HEK293 (cell line): ENCODE data around the gene HERC5.

Experiments used
- GFI1B ChIP-seq: fragments of 450-650 bp; formaldehyde crosslinking; IDR thresholded peaks from 2 replicates; pipeline ENCODE4 v1.5.1; 2016; ENCODE audit warnings: missing biosample characterization, missing genetic modification characterization
- GLI2 ChIP-seq: fragments of 450-650 bp; formaldehyde crosslinking; IDR thresholded peaks from 2 replicates; pipeline ENCODE4; 2017; ENCODE audit warnings: missing biosample characterization, missing genetic modification characterization, low read depth, borderline replicate concordance
- GLIS1 ChIP-seq: fragments of 450-650 bp; formaldehyde crosslinking; IDR thresholded peaks from 2 replicates; pipeline ENCODE4 v1.5.1; 2016; ENCODE audit warnings: missing biosample characterization, missing genetic modification characterization
- IKZF3 ChIP-seq: fragments of 450-650 bp; IDR thresholded peaks from 2 replicates; pipeline ENCODE4 v1.5.0; 2018; ENCODE audit warnings: missing biosample characterization, mild to moderate bottlenecking, missing genetic modification characterization, moderate library complexity
- KLF16 ChIP-seq: fragments of 450-650 bp; formaldehyde crosslinking; IDR thresholded peaks from 2 replicates; pipeline ENCODE4 v1.5.1; 2017; ENCODE audit warnings: missing biosample characterization, missing genetic modification characterization
- KLF9 ChIP-seq: fragments of 450-650 bp; formaldehyde crosslinking; IDR thresholded peaks from 2 replicates; pipeline ENCODE4 v1.5.1; 2016; ENCODE audit warnings: missing biosample characterization, missing genetic modification characterization, low read depth
- MEIS1 ChIP-seq: sonication (generic); formaldehyde crosslinking; IDR thresholded peaks from 2 replicates; pipeline ENCODE4 v1.8.1; 2022; ENCODE audit warnings: missing genetic modification reagents, mild to moderate bottlenecking, borderline replicate concordance
- PRDM4 ChIP-seq: fragments of 450-650 bp; formaldehyde crosslinking; IDR thresholded peaks from 2 replicates; pipeline ENCODE4 v1.5.1; 2017; ENCODE audit warnings: missing biosample characterization, missing genetic modification characterization
- TCF7L2 ChIP-seq: IDR thresholded peaks from 2 replicates; pipeline ENCODE4 v1.6.1; 2011; ENCODE audit warnings: low read depth, mild to moderate bottlenecking, inconsistent platforms, low read length, moderate library complexity, borderline replicate concordance
- TSHZ1 ChIP-seq: fragments of 450-650 bp; formaldehyde crosslinking; IDR thresholded peaks from 2 replicates; pipeline ENCODE4 v1.5.1; 2016; ENCODE audit warnings: missing biosample characterization, missing genetic modification characterization, borderline replicate concordance
- WT1 ChIP-seq: fragments of 450-650 bp; formaldehyde crosslinking; IDR thresholded peaks from 2 replicates; pipeline ENCODE4 v1.5.1; 2016; ENCODE audit warnings: missing biosample characterization, missing genetic modification characterization
- YY1 ChIP-seq: fragments of 450-650 bp; formaldehyde crosslinking; IDR thresholded peaks from 2 replicates; pipeline ENCODE4 v1.5.1; 2018; ENCODE audit warnings: missing biosample characterization, missing genetic modification characterization
- ZBTB17 ChIP-seq: fragments of 450-650 bp; formaldehyde crosslinking; IDR thresholded peaks from 2 replicates; pipeline ENCODE4 v1.5.1; 2016; ENCODE audit warnings: missing biosample characterization, missing genetic modification characterization
- ZBTB8A ChIP-seq: fragments of 450-650 bp; formaldehyde crosslinking; IDR thresholded peaks from 2 replicates; pipeline ENCODE4 v1.5.1; 2016; ENCODE audit warnings: missing biosample characterization, missing genetic modification characterization
- ZFP3 ChIP-seq: fragments of 450-650 bp; formaldehyde crosslinking; IDR thresholded peaks from 2 replicates; pipeline ENCODE4 v1.5.1; 2016; ENCODE audit warnings: low read depth, missing biosample characterization, missing genetic modification characterization
- ZIC2 ChIP-seq: fragments of 450-650 bp; formaldehyde crosslinking; IDR thresholded peaks from 2 replicates; pipeline ENCODE4 v1.5.1; 2016; ENCODE audit warnings: missing biosample characterization, missing genetic modification characterization
- ZNF169 ChIP-seq: fragments of 450-650 bp; formaldehyde crosslinking; IDR thresholded peaks from 2 replicates; pipeline ENCODE4 v1.5.1; 2016; ENCODE audit warnings: missing biosample characterization, missing genetic modification characterization
- ZNF221 ChIP-seq: fragments of 450-650 bp; formaldehyde crosslinking; IDR thresholded peaks from 2 replicates; pipeline ENCODE4 v1.5.1; 2017; ENCODE audit warnings: missing biosample characterization, missing genetic modification characterization, borderline replicate concordance
- ZNF266 ChIP-seq: fragments of 450-650 bp; formaldehyde crosslinking; IDR thresholded peaks from 2 replicates; pipeline ENCODE4 v1.5.1; 2016; ENCODE audit warnings: missing biosample characterization, missing genetic modification characterization, low read depth
- ZNF280C ChIP-seq: fragments of 450-650 bp; formaldehyde crosslinking; IDR thresholded peaks from 2 replicates; pipeline ENCODE4 v1.5.1; 2016; ENCODE audit warnings: missing biosample characterization, missing genetic modification characterization
- ZNF302 ChIP-seq: fragments of 450-650 bp; formaldehyde crosslinking; IDR thresholded peaks from 2 replicates; pipeline ENCODE4 v1.5.1; 2016; ENCODE audit warnings: missing biosample characterization, missing genetic modification characterization, low read depth
- ZNF391 ChIP-seq: fragments of 450-650 bp; formaldehyde crosslinking; IDR thresholded peaks from 2 replicates; pipeline ENCODE4 v1.5.1; 2016; ENCODE audit warnings: low read depth, missing biosample characterization, missing genetic modification characterization, borderline replicate concordance
- ZNF394 ChIP-seq: fragments of 450-650 bp; formaldehyde crosslinking; IDR thresholded peaks from 2 replicates; pipeline ENCODE4 v1.5.1; 2016; ENCODE audit warnings: missing biosample characterization, missing genetic modification characterization, mild to moderate bottlenecking, moderate library complexity, borderline replicate concordance
- ZNF416 ChIP-seq: fragments of 450-650 bp; formaldehyde crosslinking; IDR thresholded peaks from 2 replicates; pipeline ENCODE4 v1.5.1; 2016; ENCODE audit warnings: missing biosample characterization, missing genetic modification characterization
- ZNF423 ChIP-seq: fragments of 450-650 bp; formaldehyde crosslinking; IDR thresholded peaks from 2 replicates; pipeline ENCODE4 v1.5.1; 2016; ENCODE audit warnings: missing biosample characterization, missing genetic modification characterization
- ZNF514 ChIP-seq: fragments of 450-650 bp; formaldehyde crosslinking; IDR thresholded peaks from 2 replicates; pipeline ENCODE4 v1.5.1; 2016; ENCODE audit warnings: missing biosample characterization, missing genetic modification characterization
- ZNF529 ChIP-seq: fragments of 450-650 bp; formaldehyde crosslinking; IDR thresholded peaks from 2 replicates; pipeline ENCODE4 v1.5.1; 2017; ENCODE audit warnings: missing genetic modification characterization, missing biosample characterization; ENCODE audit not compliant: insufficient replicate concordance
- ZNF530 ChIP-seq: fragments of 450-650 bp; formaldehyde crosslinking; IDR thresholded peaks from 2 replicates; pipeline ENCODE4 v1.5.1; 2016; ENCODE audit warnings: low read depth, missing biosample characterization, missing genetic modification characterization
- ZNF544 ChIP-seq: fragments of 450-650 bp; formaldehyde crosslinking; IDR thresholded peaks from 2 replicates; pipeline ENCODE4 v1.5.0; 2017; ENCODE audit warnings: missing biosample characterization, missing genetic modification characterization
- ZNF571 ChIP-seq: fragments of 450-650 bp; formaldehyde crosslinking; IDR thresholded peaks from 2 replicates; pipeline ENCODE4 v1.5.0; 2017; ENCODE audit warnings: missing biosample characterization, missing genetic modification characterization
- ZNF660 ChIP-seq: fragments of 450-650 bp; IDR thresholded peaks from 2 replicates; pipeline ENCODE4 v1.5.1; 2018; ENCODE audit warnings: missing biosample characterization, mild to moderate bottlenecking, missing genetic modification characterization
- TF ChIP-seq, protein P1 (sequence below): fragments of 450-650 bp; formaldehyde crosslinking; IDR thresholded peaks from 2 replicates; pipeline ENCODE4 v1.5.1; 2016; ENCODE audit warnings: missing biosample characterization, missing genetic modification characterization

Gene HERC5

GRCh38 chr4:88456670-88457306, at the start of gene HERC5 (continued):
- 0 out of 2 replicates have a peak, but pooled peaks have one; percentile 10 for TF ChIP-seq TSHZ1
- 0 out of 2 replicates have a peak, but pooled peaks have one; percentile 36 for TF ChIP-seq GLI2 (tag by site-specific recombination)
- TF ChIP-seq ZNF391 (tag by site-specific recombination), result no peak
- TF ChIP-seq ZNF514, result no peak
- TF ChIP-seq ZBTB17 (tag by site-specific recombination), result peak; percentile 87
- no peak; the same call in 1 of the 2 replicates for TF ChIP-seq YY1 (tag by site-specific recombination)
- peak; percentile 79 for TF ChIP-seq ZBTB8A
- peak; percentile 92 for TF ChIP-seq IKZF3 (tag by site-specific recombination)
- TF ChIP-seq ZNF544, result peak; percentile 86
- TF ChIP-seq ZNF529 (tag by site-specific recombination), result no peak
- TF ChIP-seq, protein P1, sequence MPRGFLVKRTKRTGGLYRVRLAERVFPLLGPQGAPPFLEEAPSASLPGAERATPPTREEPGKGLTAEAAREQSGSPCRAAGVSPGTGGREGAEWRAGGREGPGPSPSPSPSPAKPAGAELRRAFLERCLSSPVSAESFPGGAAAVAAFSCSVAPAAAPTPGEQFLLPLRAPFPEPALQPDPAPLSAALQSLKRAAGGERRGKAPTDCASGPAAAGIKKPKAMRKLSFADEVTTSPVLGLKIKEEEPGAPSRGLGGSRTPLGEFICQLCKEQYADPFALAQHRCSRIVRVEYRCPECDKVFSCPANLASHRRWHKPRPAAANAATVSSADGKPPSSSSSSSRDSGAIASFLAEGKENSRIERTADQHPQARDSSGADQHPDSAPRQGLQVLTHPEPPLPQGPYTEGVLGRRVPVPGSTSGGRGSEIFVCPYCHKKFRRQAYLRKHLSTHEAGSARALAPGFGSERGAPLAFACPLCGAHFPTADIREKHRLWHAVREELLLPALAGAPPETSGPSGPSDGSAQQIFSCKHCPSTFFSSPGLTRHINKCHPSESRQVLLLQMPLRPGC (tag by site-specific recombination), result 0 out of 2 replicates have a peak, but pooled peaks have one; percentile 23
- no peak for TF ChIP-seq ZNF266 (tag by site-specific recombination)
- peak; percentile 82 for TF ChIP-seq GLIS1 (tag by site-specific recombination)
- TF ChIP-seq ZNF302 (tag by site-specific recombination), result no peak
- peak; percentile 64 for TF ChIP-seq WT1 (tag by site-specific recombination)
- TF ChIP-seq ZNF660 (tag by site-specific recombination), result peak; percentile 96
- TF ChIP-seq ZNF416 (tag by site-specific recombination), result no peak
- TF ChIP-seq ZFP3 (tag by site-specific recombination), result no peak
- peak; percentile 99 for TF ChIP-seq KLF9 (tag by site-specific recombination)
- peak; percentile 95 for TF ChIP-seq ZIC2 (tag by site-specific recombination)
- TF ChIP-seq ZNF530 (tag by site-specific recombination), result no peak
- TF ChIP-seq GFI1B (tag by site-specific recombination), result no peak; the same call in 1 of the 2 replicates
- peak; percentile 90; the same call in 1 of the 2 replicates for TF ChIP-seq ZNF221 (tag by site-specific recombination)
- TF ChIP-seq KLF16, result peak; percentile 81
- TF ChIP-seq ZNF571, result no peak
- peak; percentile 71 for TF ChIP-seq PRDM4 (tag by site-specific recombination)
- TF ChIP-seq ZNF394 (tag by site-specific recombination), result no peak; the same call in 1 of the 2 replicates
- TF ChIP-seq ZNF169 (tag by site-specific recombination), result no peak
- no peak for TF ChIP-seq TCF7L2
- no peak for TF ChIP-seq ZNF280C (tag by site-specific recombination)
- TF ChIP-seq ZNF423 (tag by site-specific recombination), result no peak
- TF ChIP-seq MEIS1, result no peak
